Thyroid gland (tissue), 4 donors: ENCODE data around the gene INPP5B. TPM values are rescaled to one million over a fixed set of nuclear protein-coding genes. Genes with fewer than 3 reads are reported as not detected.
"Not testable (repeated sequence)": the region's sequence is repeated elsewhere in the genome, so short reads cannot be mapped to it uniquely, and the experiment has no call there.

Experiments used
- DNase-seq, 2 donors: peaks; one replicate each; pipeline ENCODE4 v3.0.0-alpha.2; 2019
- H3K27ac ChIP-seq, 3 donors: fragments of 200-600 bp; sonication (generic); 1 replicate in 2 of 3; 2 replicates in 1 of 3; pipeline ENCODE4 v1.5.1; 2016 to 2019; ENCODE audit warnings: mild to moderate bottlenecking in 1 of 3, moderate library complexity in 1 of 3
- H3K27me3 ChIP-seq: fragments of 200-600 bp; sonication (generic); one replicate; pipeline ENCODE4 v1.5.1; 2019
- H3K36me3 ChIP-seq, 2 donors: fragments of 200-600 bp; sonication (generic); one replicate each; pipeline ENCODE4 v1.5.1; 2016 to 2019
- H3K4me1 ChIP-seq, 2 donors: fragments of 200-600 bp; sonication (generic); one replicate each; pipeline ENCODE4 v1.5.1; 2017 to 2019
- H3K4me3 ChIP-seq, 3 donors: fragments of 200-600 bp; sonication (generic); replicated peaks in 1 of 3; 1 replicate in 2 of 3; 2 replicates in 1 of 3; pipeline ENCODE4 v1.5.1; 2016; ENCODE audit warnings: mild to moderate bottlenecking in 1 of 3
- H3K9me3 ChIP-seq: fragments of 200-600 bp; sonication (generic); one replicate; pipeline ENCODE4 v1.5.1; 2017
- CTCF ChIP-seq, 6 experiments: fragments of 200-600 bp in 3 of 6; fragments of 450-650 bp in 3 of 6; sonication (generic) in 3 of 6; IDR thresholded peaks; one replicate each; pipeline ENCODE4 v1.5.1; 2016 to 2019; ENCODE audit warnings: antibody characterized with exemption in 6 of 6, mild to moderate bottlenecking in 2 of 6, inconsistent platforms in 1 of 6, moderate library complexity in 1 of 6
- POLR2A ChIP-seq, 2 donors: fragments of 450-650 bp; IDR thresholded peaks; one replicate each; pipeline ENCODE4 v1.6.1; 2017; ENCODE audit warnings: antibody characterized with exemption in 2 of 2, mild to moderate bottlenecking in 2 of 2, moderate library complexity in 1 of 2
- WGBS, 2 donors: methylation state at CpG; one replicate each; pipeline ENCODE4 v1.1.5; 2017; 5-methylcytosine and 5-hydroxymethylcytosine counted together
- intact Hi-C: fragments of 100-400 bp; cut with DNase I; formaldehyde crosslinking; loops from one replicate; pipeline ENCODE4 v1.15.1; 2023
- total RNA-seq, 4 donors: library from RNA; depleted of rRNA; stranded (reverse); fragments of >200 nt; gene quantifications; one replicate each; pipeline ENCODE4 v1.2.3, GENCODE V29; 2016

Gene INPP5B
- total RNA-seq, 4 donors from 2014 or later: 24.7 to 42.5 (median 30.8) TPM

- Histone ChIP-seq H3K4me3 (no peak overlapping the region), H3K27me3 (no peaks in the 10 kb centered on the region), H3K36me3 (peaks cover 43 to 52% of the 10 kb centered on the region in 2 donors), H3K4me1 (no peaks in the 10 kb centered on the region), H3K9me3 (no peaks in the 10 kb centered on the region), H3K27ac (no peak overlapping the region)
- DNase-seq: peak in 1 of 2 donors; percentile 10
- WGBS, 2 donors: 92 to 95% methylated on average over 4 of the region's 4 CpGs
- intact Hi-C loops: no loop called here
- TF ChIP-seq CTCF (IDR thresholded peaks at IDR 0.05): no peak
- TF ChIP-seq POLR2A (IDR thresholded peaks at IDR 0.05): no peak
Measured at GRCh38 chr1:37965301-37965700, 18.4 kb upstream of the INPP5B start.

GRCh38 chr1:37964106-37964505 is 17.3 kb upstream of the INPP5B start:
- 68 to 84% methylated on average over 12 of the region's 12 CpGs for WGBS, 2 donors
- H3K27ac ChIP-seq, H3K27me3 ChIP-seq, intact Hi-C loops, H3K9me3 ChIP-seq, H3K4me3 ChIP-seq, H3K4me1 ChIP-seq: not testable (repeated sequence)
- H3K36me3 ChIP-seq: peaks cover 41 to 48% of the 10 kb centered on the region in 2 donors
- DNase-seq: peak in 1 of 2 donors; percentile 19

GRCh38 chr1:37958690-37959089 is 11.8 kb upstream of the INPP5B start:
- Histone ChIP-seq H3K36me3 (peaks cover 19 to 29% of the 10 kb centered on the region in 2 donors), H3K4me3 (no peak overlapping the region), H3K9me3 (no peaks in the 10 kb centered on the region), H3K27ac (no peak overlapping the region), H3K27me3 (no peaks in the 10 kb centered on the region), H3K4me1 (no peaks in the 10 kb centered on the region)
- TF ChIP-seq CTCF (IDR thresholded peaks at IDR 0.05) (no peak), POLR2A (IDR thresholded peaks at IDR 0.05) (no peak)
- WGBS, 2 donors: 94 to 95% methylated on average over 2 of the region's 2 CpGs
- no peak for DNase-seq
- intact Hi-C loops: no loop called here

GRCh38 chr1:37955685-37956084 is 8.8 kb upstream of the INPP5B start:
- intact Hi-C loops: no loop called here
- no peak overlapping the region for H3K4me3 ChIP-seq
- 74 to 79% methylated on average over 3 of the region's 3 CpGs for WGBS, 2 donors
- peaks cover 19 to 25% of the 10 kb centered on the region in 2 donors for H3K36me3 ChIP-seq
- H3K4me1 ChIP-seq: no peaks in the 10 kb centered on the region
- H3K9me3 ChIP-seq: no peaks in the 10 kb centered on the region
- H3K27ac ChIP-seq: no peak overlapping the region
- no peak for TF ChIP-seq CTCF (IDR thresholded peaks at IDR 0.05)
- TF ChIP-seq POLR2A (IDR thresholded peaks at IDR 0.05): no peak
- no peak for DNase-seq
- H3K27me3 ChIP-seq: no peaks in the 10 kb centered on the region

GRCh38 chr1:37954316-37954971 is 7.6 kb upstream of the INPP5B start:
- 32 to 52% methylated on average over 3 of the region's 3 CpGs for WGBS, 2 donors
- peaks cover 17 to 22% of the 10 kb centered on the region in 2 donors for H3K36me3 ChIP-seq
- H3K4me3 ChIP-seq: no peak overlapping the region
- intact Hi-C loops: no loop called here
- no peak overlapping the region for H3K27ac ChIP-seq
- TF ChIP-seq CTCF (IDR thresholded peaks at IDR 0.05) (no peak), POLR2A (IDR thresholded peaks at IDR 0.05) (no peak)
- H3K9me3 ChIP-seq: no peaks in the 10 kb centered on the region
- H3K4me1 ChIP-seq: no peaks in the 10 kb centered on the region
- DNase-seq: no peak
- H3K27me3 ChIP-seq: no peaks in the 10 kb centered on the region
